GM13976 (cell line): Measurements from ENCODE around the gene SWI5.
A peak's percentile ranks its signal among the peaks of the same experiment; 100 is the strongest.

Source experiments
- DNase-seq: peaks from one replicate; pipeline ENCODE4 v3.0.0; 2012; ENCODE audit warnings: low spot score
- in situ Hi-C: fragments of 300-500 bp; cut with MboI; formaldehyde crosslinking; loops from one replicate; pipeline ENCODE4 v1.12.0; 2022; ENCODE audit warnings: low sequenced_read_pairs, mixed read lengths, inconsistent platforms; ENCODE audit not compliant: unreplicated experiment
- TF ChIP-seq, protein P1 (sequence below): IDR thresholded peaks from 2 replicates; pipeline ENCODE4 v1.5.1; 2012; ENCODE audit warnings: borderline replicate concordance, mild to moderate bottlenecking; ENCODE audit not compliant: insufficient read depth; ENCODE audit errors: extremely low read depth, missing control alignments, control extremely low read depth

SWI5 gene

GRCh38 chr9:128316421-128316820 is 40.3 kb downstream of the SWI5 start:
- no peak for DNase-seq
- TF ChIP-seq, protein P1, sequence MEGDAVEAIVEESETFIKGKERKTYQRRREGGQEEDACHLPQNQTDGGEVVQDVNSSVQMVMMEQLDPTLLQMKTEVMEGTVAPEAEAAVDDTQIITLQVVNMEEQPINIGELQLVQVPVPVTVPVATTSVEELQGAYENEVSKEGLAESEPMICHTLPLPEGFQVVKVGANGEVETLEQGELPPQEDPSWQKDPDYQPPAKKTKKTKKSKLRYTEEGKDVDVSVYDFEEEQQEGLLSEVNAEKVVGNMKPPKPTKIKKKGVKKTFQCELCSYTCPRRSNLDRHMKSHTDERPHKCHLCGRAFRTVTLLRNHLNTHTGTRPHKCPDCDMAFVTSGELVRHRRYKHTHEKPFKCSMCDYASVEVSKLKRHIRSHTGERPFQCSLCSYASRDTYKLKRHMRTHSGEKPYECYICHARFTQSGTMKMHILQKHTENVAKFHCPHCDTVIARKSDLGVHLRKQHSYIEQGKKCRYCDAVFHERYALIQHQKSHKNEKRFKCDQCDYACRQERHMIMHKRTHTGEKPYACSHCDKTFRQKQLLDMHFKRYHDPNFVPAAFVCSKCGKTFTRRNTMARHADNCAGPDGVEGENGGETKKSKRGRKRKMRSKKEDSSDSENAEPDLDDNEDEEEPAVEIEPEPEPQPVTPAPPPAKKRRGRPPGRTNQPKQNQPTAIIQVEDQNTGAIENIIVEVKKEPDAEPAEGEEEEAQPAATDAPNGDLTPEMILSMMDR = no peak
- in situ Hi-C loops = no loop called here

GRCh38 chr9:128317629-128318028 is 41.6 kb downstream of the SWI5 start:
- DNase-seq = no peak
- TF ChIP-seq, protein P1 = no peak
- in situ Hi-C loops = no loop called here

DNA sequence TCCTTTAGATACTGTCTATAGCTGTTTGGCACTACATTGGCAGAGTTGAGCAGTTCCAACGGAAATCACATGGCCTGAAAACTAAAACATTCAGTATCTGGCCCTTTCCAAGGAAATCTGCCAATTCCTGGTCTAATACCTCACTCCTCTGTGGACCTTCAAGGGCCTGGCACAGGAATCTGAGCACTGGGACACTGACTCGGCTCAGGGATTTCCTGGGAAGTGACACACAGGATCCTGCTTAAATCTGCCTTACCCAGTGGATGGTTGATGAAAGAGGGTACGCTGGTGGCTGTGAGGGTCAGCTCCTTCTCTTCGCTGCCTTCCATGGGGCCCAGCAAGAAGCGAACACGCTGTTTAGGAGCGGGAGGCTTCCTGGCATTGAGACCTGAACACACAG is 45.3 kb downstream of the SWI5 start:
- TF ChIP-seq, protein P1 = no peak
- in situ Hi-C loops = no loop called here
- no peak for DNase-seq

- TF ChIP-seq, protein P1 = no peak
- in situ Hi-C loops = no loop called here
- no peak for DNase-seq
These were observed 45.9 kb downstream of the SWI5 start for GRCh38 chr9:128321879-128322403.

- in situ Hi-C loops = no loop called here
- TF ChIP-seq, protein P1 = no peak
- DNase-seq = peak; percentile 96
These were observed 46.5 kb downstream of the SWI5 start, which contains the start of the genes COQ4 and TRUB2 for GRCh38 chr9:128322404-128323211. Gene COQ4, plus strand, starts transcription at chr9:128322839. Its CDS starts 20 bp downstream, at chr9:128322859. Gene TRUB2, minus strand, starts transcription at chr9:128322447. Its CDS starts 39 bp downstream, at chr9:128322408.

GRCh38 chr9:128323212-128323730 is 47.2 kb downstream of the SWI5 start:
- DNase-seq = no peak
- TF ChIP-seq, protein P1 = no peak
- in situ Hi-C loops = no loop called here
